T follicular helper cell (primary cell): Measurements from ENCODE around the gene WDR5.

Source experiments
- DNase-seq: peaks from one replicate; pipeline ENCODE4 v3.0.0-alpha.2; 2020; ENCODE audit warnings: low read depth

Gene WDR5

DNA sequence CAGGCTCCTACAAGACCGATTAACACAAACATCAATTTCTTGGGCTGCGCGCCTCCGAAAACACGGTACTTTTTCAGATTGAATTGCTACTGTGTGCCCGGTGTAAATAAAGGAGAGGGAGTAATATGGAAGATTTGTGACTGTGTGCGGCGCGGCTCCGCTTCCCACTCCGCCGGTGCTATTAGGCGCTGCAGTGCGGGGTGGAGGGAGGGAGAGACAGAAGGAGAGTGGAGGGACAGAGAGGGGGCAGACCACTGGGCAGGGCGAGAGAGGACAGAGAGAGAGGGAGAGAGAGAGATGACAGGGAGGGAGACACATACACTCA is 53.2 kb downstream of the WDR5 start:
- DNase-seq, result no peak

DNA sequence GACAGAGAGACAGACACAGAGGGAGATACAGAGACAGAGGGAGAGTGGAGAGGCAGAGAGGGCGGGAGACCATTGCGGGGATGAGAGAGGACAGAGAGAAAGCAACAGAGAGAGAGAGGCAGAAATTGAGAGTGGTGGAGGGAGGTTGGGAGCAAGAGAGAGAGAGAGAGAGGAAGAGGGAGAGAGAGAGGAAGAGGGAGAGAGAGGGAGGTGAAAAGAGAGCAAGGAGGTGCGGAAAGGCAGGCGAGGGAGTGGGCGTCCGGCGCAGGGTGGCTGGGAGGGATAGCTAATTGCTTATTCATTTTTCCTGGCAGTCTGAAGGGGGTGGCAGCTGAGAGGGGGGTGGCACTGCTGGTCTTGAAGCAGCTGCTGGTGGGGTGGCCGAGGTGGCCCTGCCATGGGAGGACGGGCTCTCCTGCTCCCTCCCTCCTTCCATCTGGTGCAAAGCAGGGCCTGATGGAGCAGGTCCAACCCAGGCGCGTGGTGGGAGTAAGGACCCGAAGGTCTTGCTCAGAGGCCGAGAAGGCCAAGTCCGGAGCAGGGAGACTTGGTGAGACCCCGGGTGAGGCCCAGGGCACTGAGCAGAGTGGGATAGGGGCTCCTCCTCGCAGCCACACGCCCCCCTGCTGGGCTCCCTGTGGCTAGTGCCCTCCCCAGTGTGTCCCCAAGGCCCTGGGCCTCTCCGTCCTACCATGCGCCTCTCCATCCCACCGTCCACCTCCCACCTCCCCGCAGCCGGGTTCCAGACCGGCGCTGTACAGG is 53.8 kb downstream of the WDR5 start:
- DNase-seq, result no peak

DNA sequence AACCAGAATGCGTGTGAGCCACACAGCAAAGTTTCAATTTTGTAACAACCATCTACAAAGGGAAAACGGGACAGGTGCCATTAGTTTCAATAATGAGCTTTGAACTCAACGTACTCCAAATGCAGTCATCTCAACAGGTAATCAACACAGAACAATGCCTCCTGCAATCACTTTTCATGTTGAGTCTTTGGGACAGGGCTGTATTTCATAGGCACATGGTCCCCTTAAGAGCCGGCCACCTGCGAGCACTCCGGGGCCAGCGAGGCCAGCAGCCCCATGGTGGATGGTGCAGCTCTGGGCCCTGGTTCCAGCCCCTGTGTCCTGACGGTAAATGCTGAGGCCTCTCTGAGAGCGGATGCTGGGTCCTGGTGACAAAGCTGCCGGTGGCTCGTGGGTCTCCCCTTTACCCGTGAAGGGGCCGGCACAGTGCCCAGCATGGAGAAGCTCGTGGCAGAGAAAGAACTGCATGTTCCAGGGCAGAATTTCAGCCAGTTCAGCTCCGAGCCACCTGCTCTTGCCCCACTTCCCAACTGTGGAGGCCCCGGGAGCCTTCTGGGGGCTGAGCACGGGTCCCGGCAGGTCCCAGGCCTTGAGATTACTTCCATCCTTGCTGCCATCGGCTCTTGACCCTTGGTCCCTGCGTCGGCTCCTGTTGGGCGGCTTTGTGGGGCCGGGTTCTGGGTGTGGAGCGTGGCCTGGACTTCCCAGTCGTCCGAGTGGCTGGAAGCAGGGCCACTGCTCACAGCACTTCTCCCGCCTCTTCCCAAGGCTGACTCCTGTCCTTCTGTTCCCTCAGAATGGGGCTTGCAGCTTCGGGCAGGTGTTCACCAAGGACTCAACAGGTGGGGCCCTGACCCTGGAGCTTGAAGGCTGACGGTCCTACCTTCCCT is 54.6 kb downstream of the WDR5 start:
- no peak for DNase-seq

DNA sequence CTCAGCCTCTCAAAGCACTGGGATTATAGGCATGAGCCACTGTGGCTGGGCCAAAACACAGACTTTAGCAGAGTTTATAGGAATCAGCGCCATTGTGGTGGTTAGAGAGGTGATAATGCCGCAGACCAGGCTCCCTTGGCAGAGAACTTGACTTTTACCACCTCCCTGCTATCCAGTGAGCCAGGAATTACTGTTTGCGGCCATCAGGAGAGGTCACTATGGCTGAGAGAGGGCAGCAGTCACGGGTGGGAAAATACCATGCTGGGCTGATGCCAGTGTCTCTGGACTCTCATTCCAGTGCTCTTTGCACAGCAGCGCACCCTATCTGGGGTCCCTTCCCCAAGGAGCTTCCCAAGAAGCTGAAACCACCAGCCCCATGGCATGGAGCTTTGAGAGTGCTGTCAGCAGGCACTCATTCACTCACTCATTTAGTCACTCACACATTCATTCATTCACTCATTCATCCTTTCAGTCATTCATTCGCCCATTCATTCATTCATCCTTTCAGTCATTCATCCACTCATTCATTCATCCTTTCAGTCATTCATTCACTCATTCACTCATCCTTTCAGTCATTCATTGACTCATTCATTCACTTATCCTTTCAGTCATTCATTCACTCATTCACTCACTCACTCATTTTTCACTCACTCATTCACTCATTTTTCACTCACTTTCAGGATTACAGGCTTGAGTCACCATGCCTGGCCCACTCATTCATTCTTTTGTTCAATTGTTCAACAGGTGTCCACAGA is 55.8 kb downstream of the WDR5 start:
- DNase-seq, result no peak

DNA sequence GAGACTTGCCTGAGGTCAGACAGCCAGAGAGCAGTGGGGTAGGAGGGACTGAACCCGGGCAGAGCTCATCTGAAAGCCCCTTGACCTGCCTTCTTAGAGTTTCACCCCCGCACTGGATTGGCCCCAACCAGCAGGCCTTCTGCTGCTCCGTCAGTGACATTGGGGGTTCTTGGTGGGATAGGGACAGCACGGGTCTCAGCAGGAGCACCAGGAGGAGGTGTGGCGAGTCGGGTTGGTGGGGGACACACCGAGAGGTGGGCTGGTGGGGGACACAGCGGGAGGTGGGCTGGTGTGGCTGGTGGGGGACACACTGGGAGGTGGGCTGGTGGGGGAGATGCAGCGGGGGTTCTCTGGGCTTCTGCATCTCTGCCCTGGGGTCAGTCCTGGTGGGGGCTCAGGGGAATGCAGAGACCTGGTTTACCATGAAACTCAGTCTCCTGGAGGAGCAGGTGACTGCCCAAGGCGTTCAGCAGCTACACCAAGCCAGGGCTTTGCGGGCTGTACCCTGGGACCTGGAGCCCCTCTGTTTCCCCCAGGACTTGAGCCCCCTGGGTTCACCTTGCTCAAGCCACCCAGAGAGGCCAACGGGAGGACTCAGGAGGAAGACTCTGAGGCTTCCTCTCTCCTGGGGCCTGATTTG is 56.5 kb downstream of the WDR5 start:
- no peak for DNase-seq

DNA sequence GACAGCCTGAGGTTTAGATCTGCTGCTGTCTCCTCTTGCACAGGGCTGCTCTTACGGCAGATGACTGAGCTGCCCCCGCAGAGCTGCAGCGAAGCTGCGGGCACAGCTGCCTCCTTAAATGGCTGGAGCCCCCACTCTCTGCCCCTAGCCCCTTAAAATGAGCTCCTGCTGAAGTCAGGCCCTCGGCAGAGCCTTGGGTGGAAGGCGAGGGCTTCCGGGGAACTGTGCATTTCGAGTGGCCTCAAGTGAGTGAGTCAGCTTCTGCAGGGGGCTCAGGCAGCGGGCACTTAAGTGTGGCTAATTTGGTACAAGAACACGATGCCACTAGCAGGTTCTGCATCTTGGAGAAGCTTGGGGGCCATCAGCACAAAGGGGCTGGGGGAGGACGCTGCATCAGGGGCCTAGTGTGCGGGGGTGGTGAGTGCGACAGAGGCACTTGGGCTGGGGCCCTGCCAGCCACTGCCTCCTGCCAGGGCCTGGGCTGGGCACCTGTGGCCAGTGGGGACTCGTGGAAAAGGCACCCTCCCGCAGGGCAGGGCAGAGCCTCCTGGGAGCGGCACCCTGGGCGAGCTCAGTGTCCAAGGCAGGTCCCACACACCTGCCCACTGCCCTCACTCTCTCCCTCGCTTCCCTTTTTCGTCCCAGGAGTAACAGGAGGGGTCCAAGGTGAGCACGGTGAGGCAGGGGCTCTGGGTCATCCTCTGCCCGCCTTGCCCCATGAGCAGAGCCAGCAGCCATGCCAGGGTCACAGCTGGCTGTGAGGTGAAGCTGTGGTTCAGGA is 57.3 kb downstream of the WDR5 start:
- no peak for DNase-seq

DNA sequence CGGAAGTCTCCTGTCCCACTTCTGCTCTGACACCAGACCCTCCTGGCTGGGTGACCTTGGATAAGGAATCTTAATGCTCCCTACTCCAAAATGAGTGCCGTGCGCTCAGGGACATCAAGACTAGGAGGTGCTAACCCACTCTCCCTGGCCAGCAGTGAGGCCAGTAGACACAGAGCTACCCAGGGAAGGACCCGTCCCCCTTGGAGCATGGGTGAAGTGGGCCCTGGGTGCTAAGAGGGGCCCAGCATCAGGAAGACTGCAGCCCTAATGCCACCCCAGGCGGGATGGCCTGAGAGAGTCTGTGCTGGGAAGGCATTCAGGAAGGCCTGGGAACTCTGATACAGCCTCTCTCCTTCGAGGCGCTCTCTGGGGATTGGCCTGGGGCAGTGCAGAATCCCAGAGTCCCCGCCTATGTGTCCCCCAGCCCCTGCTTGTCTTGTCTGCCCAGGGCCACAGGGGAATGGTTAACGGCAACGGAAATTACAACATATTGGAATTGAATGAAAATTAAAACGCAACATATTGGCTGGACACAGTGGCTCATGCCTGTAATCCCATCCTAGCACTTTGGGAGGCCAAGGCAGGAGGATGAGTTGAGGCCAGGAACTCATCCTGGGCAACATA is 58.1 kb downstream of the WDR5 start:
- no peak for DNase-seq

DNA sequence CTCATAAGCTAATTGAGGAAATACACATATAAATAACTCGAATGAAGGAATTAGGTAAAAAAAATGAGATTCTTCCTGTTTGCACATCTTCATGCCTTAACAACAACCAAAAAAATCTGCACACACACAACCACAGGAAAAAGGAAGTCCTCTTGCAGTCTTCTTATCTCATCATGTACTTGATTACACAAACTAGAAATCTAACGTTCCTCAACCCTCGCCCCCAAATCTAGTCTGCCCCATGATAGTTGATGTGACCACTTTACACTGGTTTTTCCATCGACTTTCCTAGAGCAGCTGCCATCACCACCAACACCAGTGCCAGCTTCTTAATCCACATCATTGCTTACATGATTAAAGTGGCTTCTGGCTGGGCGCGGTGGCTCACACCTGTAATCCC is 59.7 kb downstream of the WDR5 start:
- no peak for DNase-seq

DNA sequence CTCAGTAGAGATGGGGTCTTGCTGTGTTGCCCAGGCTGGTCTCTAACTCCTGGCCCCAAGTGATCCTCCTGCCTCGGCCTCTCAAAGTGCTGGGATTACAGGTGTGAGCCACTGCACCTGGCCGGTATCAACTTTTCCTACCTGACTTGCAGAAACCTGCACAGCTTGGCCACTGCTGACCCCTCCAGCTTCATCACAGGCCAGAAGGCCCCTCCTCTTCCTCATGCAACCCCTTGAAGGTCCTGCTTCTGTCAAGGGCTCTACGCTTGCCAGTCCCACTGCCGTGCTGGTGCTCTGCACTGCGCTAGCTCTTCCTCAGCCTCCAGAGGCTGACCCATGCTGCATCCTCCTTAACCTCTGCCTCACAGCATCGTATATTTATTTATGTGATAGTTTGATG is 61.0 kb downstream of the WDR5 start:
- DNase-seq, result no peak

DNA sequence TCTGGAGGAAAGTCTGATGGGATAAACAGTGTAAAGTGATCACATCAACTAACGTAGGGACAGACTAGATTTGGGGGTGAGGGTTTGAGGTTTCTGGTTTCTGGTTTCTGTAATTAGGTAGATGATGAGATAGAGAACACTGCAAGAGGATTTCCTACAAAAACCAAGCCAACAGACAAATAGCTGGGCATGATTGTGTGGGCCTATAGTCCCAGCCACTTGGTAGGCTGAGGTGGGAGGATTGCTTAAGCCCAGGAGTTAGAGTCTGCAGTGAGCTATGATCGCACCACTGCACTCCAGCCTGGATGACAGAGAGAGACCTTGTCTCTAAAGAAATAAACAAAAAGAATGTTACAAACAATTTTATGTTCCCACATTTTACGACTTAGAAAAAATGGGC is 62.9 kb downstream of the WDR5 start:
- no peak for DNase-seq

DNA sequence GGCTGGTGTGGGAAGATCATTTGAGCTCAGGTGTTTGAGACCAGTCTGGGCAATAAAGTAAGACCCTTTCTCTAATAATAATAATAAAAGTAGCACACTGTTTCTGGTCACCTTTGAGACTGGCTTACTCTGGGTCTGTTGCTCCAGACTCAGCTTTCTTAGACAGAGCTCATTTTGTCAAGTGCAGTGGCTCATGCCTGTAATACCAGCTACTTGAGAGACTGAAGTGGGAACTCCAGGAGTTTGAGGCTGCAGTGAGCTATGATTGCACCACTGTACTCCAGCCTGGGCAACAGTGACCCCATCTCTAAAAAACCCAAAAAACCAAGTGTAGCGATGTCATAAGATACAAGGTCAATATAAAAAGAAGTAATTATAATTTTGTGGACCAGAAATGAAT is 64.8 kb downstream of the WDR5 start:
- no peak for DNase-seq

DNA sequence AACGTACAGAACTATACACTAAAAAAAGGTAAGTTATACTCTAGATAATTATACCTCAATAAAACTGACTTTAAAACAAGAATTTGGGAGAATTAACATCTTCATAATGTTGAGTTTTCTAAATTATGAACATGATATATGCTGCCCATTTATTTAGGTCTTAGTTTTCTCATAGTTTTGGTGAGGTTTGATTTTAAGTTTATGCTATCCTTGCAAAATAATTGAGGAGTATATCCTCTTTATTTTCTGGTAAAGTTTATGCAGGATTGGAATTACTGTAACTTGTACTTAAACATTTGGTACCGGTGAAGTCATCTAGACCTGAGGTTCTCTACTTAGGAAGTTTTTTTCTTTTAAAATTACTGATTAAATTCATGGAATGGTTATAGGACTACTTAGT is 67.3 kb downstream of the WDR5 start:
- no peak for DNase-seq

DNA sequence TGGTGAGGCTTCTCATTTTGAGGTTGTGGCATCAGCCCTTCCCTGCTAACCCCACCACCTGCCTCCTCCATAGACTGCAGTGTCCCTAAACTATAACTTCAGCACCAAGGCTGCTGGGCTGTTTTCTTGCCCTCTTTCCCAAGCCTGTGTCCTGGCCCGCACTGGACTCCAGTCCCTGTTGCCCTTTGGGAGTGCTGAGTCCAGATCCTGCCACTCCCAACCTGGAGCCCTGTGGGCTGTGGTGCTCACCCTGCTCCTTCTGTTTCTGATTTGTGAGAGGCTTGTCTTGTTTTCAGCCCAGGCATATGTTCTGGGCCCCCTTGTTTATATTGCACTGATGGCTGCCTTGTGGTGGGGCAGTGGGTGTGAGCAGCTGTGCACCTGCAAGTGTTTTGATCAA is 68.2 kb downstream of the WDR5 start:
- no peak for DNase-seq

DNA sequence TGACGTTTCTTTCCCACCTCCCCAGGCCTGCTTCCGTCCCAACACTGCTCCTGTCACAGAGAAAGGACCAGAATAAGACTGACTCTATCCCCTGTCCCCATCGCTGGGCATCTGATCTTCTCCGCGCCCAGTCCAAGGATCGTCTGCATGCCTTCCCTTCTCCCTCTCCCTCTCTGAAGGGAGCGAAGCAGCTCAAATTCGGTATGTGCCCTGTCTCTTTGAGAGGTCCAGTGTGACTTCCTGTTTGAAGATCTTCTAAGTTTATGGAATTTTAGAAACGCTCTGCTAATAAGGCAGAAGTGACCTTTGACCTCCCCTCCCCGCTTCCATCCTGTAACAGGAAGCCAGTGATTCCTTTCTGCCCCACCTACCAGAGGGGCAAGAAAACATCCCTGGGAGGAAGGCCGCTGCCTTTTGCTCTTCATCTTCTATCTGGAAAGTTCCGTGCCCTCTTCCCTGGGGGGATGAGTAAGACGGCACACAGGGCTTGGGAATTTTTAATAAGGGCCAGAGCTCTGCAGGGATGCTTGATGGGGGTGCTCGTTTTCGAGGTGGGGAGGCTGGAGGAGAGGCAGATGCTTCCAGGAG is 69.2 kb downstream of the WDR5 start:
- no peak for DNase-seq

DNA sequence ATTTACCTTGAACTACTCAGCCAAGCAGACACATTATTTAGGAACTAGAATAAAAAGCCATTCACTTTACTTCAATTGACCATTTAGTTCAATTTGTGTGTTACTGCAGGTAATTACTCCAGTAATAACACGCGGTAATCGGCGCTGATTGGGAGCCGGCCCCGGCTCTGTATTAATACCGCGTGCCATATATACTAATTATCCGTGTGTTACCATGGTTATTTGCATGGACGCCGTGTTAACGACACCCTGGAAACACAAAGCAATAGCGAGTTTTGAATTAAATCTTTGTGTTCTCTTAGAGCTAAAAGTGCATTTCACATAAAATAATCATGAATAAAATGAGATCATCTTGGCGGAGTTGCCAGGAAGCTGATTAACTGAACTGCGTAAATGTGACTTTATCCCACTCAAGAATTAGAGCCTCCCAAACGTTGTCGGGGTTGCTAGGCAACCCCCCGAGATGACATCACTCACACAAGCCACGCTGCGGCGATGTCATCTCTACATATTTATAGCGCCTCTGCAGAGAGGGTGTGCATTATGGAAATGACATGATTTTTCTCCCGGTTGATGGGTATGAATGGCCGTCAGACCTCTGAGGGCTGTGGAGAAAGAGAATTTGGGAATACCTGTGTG is 69.9 kb downstream of the WDR5 start:
- no peak for DNase-seq

DNA sequence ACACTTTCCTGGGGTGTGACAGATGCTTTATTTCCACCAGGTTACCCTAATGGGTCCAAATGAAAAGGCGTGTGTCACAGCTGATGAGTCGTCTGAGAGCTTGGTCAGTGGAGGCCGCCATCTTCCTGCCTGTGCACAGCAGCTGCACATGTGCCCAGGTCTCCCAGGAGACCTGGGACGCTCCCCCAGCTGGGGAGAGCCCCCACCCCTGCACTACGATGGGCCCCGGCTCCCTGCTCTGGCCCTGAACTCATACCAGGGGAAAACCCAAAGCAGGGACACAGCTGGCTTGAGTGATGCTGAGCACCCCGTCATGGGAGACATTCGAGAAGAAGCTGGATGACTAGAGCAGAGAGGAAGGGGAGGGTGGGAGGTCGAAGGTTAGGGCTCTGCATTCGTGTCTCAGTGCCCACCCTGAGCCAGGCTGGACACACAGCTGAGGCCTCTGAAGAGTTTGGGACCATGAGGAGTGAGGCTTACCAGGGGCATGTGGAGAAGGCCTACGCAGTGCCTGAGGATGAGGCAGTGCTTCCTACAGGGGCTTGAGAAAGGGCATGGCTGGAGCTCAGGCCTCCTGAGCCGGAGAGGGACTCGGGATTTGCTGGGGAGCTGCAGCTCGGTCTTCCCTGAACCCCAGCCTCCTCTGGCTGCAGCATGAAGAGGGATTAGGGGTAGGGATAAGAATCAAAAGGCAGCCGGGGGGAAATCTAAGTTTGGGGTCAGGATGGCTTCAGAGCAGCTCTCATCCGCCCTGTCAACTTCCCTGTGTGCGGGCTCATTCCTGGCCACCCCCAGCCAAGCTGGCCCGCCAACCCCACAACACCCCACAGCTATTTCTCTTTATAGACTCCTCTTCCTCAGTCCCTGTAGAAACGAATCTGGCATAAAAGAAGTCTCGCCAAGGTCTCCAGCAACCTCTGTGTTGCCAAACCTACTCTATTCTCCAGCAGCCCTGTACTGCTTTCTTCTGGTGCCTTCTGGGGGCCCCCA is 70.7 kb downstream of the WDR5 start:
- DNase-seq, result no peak

DNA sequence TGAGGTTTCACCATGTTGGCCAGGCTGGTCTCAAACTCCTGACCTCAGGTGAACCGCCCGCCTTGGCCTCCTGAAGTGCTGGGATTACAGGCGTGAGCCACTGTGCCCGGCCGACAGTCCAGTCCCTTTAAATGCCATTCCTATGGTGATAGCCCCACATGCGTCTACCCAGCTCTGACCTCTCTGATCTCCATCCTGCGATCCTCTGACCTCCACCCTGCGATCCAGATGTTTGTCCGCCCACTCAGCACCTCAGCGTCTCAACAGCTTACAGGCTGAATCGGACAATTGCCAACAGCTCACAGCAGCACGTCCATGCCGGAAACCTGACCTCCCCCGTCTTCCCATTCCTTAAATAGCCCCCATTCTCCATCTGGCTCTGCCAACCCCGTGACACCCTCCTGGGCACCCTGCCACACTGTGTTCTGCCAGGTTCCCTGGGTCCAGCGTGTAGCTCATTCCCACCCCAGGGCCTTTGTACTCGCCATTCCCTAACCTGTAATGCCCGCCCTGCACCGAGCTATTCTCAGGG is 72.5 kb downstream of the WDR5 start:
- no peak for DNase-seq

DNA sequence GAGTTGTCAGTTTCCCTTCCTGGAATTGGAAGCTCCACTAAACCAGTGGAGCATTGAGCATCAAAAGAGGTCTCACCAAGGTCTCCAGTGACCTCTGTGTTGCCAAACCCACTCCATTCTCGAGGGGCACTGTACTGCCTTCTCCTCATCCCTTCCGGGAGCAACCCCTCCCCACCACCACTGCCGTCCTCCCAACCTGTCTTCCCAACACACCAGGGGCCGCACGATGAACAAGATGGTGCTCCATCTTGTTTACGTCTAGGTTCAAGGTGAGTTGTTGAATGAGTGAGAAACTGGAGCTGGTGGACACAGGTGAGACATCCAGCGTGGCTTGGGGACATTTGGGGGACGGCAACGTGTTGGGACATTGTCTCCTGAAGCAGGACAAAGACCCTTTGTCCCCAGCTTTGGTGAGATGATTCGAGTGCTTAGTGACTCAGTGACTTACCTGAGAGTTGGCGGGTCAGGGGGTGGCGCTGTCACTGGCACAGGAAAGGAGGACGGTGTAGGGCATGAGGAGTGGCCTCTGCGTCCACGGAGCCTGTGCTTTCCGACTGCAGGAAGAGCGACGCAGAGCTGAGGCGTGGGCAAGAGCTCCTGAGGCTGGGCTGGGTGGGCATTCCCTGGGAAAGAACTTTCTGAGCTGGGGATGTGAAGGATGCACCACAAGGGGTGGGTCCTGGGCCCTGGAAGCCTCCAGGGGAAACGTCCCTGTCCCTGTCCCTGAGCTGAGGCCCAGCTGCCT is 73.3 kb downstream of the WDR5 start:
- no peak for DNase-seq
